SIG-M5 treated with dmso at 0.1 percent for 504 hours (cell line): ENCODE measurements around the gene MMEL1.
"Not testable (repeated sequence)": the region's sequence is repeated elsewhere in the genome, so short reads cannot be mapped to it uniquely, and the experiment has no call there.

Experiments used
- DNase-seq: peaks from one replicate; lab custom pipeline; 2025; ENCODE audit not compliant: unreplicated experiment; lab: John Stamatoyannopoulos, UW

The MMEL1 gene

DNA sequence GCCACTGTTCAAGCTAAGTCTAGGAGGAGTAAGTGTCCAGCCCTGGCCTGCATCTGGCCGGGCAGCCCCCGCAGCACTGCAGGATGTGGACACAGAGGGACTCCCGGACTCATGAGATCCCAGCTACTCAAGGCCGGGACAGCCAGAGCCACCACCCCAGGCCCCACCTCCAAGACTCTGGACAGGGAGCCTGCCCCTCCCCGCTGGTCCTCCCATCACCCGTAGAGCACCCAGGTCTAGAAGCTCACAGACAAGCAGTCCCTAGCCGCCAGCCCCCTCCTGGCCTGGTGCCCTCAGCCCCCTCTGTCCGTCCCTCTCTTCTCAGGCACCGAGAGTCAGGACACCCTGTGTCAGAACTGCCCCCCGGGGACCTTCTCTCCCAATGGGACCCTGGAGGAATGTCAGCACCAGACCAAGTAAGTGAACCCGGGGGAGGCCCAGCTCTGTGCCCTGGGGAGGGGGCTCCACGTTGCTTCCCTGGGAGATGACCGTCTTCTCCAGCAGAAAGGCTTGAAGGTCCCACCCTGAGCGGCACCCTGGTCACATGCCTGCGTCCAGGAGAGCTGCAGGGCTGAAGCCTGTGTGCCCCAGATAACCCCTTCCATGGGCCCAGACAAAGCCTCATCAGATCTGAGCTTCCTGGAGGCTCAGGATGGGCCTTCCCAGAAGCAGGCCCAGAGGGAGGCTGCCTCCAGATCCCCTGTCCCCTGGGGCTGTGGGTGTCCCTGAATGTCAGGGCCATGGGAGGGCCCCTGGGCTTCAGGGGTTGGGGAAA, 72.3 kb downstream of the MMEL1 start:
- DNase-seq = no peak

- DNase-seq = no peak
Observed at GRCh38 chr1:2559509-2560298, 73.1 kb downstream of the MMEL1 start.

DNA sequence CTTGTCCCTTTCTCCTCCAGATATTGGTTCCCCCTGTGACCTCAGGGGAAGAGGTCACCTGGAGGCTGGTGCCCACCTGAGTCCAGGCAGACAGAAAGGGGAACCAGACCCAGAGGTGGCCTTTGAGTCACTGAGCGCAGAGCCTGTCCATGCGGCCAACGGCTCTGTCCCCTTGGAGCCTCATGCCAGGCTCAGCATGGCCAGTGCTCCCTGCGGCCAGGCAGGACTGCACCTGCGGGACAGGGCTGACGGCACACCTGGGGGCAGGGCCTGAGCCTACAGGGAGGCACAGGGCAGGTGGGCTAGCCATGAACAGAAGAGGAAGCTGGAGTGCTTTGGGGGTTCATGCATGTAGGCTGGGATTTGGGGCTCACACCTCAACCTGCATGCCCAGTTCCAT, 74.0 kb downstream of the MMEL1 start:
- DNase-seq = no peak

DNA sequence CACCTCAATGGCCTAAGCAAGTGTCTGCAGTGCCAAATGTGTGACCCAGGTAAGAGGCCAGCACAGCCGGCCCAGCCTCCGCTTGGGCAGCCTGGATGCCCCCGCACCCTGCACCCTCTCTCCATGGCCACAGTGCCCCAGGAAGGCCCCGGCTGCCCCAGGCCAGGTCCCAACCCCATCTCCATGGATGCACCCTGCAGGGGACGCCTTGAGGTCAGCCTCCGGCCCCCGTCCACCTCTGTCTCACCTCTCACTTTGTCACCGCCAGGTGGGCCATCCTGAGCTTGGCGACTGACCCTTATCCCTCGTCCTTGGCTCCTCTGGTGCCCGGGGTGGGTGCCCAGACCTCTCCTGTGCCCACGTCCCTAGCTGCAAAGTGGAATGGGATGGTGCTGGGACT, 74.4 kb downstream of the MMEL1 start:
- no peak for DNase-seq

DNA sequence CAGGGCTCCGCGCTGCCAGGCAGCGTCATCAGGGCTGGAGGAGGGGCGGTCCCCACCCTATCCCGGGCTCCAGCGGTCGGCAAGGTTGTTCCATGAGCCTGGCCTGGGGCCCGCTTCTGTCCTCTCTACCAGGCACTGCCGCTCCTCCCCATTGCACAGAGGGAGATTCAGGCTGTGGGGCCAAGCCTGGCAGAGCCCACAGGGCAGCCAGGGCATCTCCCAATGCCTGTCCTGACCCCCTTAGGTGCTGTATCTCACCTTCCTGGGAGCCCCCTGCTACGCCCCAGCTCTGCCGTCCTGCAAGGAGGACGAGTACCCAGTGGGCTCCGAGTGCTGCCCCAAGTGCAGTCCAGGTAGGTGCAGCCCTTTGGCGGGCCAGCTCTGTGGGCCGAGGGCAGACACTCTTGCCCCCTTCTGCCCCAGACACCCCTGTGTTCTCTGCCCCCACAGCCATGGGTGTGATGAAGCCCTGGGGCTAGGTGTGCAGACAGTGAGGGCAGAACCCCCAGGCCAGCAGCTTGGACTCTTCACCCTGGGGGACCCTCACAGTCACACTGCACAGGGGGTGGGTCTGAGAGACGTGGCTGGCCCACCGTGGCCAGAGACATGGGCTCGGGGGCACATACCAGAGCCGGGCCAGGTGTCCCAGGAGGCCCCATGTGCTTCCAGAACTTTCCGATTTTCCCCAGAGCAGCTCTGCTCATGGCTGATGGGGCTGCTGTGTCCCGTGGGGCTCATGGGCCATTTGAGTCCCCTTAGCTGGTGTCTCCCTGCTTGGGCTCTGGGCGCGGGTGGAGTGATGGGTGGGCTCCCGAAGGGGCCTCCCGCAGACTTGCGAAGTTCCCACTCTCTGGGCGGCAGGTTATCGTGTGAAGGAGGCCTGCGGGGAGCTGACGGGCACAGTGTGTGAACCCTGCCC, 75.1 kb downstream of the MMEL1 start:
- DNase-seq = no peak

- no peak for DNase-seq
Observed at GRCh38 chr1:2556678-2557481, 75.9 kb downstream of the MMEL1 start.

DNA sequence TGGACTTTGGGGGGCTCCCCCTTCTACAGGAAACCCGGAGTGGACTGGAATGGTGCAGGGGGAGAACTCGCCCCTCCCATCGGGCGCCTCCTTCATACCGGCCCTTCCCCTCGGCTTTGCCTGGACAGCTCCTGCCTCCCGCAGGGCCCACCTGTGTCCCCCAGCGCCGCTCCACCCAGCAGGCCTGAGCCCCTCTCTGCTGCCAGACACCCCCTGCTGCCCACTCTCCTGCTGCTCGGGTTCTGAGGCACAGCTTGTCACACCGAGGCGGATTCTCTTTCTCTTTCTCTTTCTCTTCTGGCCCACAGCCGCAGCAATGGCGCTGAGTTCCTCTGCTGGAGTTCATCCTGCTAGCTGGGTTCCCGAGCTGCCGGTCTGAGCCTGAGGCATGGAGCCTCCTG, 76.5 kb downstream of the MMEL1 start, which contains the start of gene TNFRSF14:
Gene TNFRSF14, plus strand, starts transcription at position 95 of the 401 bp plus-strand sequence. Its CDS starts 294 bp downstream, at position 389.
- DNase-seq = peak; percentile 48

- peak; percentile 75 for DNase-seq
Observed at GRCh38 chr1:2555634-2556276, 77.1 kb downstream of the MMEL1 start.

DNA sequence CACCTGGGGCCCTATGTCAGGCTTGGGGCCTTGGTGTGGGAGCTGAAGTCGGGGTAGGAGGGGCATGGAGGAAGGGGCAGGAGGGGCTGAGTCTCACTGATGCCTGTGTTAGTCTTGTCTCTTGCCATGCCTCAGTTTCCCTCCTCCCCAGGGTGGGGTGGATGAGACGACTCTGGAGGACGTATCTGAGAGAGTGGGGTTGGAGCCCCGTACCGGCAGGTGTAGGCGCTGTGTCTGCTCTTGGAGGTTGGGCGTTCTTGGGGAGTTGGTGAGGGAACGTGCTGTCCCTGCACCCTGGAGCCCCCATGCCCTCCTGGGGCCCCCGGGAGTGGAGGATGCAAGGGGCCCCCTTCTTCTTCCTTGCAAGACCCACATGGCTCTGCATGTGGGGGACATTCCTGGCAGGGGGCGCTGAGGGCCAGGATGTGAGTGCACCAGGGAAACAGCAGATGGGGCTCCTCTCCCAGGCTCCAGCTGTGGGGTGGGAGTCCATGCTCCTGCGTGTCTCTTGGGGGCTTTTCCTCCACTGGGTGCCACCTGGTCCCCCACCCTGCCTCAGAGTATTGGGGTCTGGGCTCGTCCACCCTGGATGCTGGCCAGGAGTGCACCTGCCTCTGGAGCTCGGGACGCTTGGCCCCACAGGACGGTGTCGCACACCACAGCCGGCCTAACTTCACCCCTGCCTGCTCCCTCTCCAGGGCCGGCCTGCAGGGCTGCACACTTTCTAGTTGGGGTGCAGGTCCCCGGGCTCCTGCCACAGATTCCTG, 78.0 kb downstream of the MMEL1 start:
- no peak for DNase-seq

- no peak for DNase-seq
Observed at GRCh38 chr1:2553871-2554620, 78.8 kb downstream of the MMEL1 start.

DNA sequence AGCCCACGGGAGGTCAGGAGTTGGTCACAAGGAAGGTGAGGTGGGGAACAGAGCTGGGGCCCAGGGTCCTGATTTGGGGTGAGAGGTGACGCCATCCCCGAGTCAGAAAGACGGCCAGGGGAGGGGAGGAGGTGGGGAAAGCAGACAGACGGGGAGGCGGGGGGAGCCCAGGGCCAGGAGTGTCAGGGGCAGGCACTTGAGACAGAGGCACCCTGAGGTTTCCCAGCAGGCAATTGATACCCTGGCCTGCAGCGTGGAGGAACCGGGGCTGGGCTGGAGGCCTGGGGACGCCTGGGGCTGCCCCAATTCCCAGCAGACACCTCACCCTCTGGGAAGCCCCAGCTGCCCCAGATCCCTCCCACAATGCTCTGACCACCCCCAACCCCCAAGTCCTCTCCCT, 79.7 kb downstream of the MMEL1 start:
- DNase-seq = not testable (repeated sequence)

- no peak for DNase-seq
Observed at GRCh38 chr1:2552189-2552588, 80.6 kb downstream of the MMEL1 start.

DNA sequence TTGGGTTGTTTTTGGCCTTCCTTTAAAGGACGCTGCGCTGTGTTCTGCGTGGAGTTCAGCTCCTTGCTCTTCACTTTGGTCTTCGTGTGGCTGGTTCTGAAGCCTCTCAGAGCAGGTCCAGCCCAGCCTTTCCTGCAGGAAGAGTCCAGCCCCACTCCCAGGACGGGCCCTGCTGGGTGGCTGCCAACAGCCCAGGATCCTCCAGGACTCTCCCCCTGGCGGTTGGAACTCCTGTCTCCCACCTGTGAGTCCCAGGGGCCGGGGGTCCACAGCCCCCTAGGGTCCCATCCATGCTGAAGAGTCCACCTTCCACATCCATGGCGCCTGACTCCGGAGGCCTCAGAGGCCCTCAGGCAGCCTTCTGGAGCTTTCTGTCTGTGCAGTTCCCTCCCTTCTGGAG, 81.3 kb downstream of the MMEL1 start:
- DNase-seq = not testable (repeated sequence)

GRCh38 chr1:2550309-2550861, 82.4 kb downstream of the MMEL1 start:
- DNase-seq = not testable (repeated sequence)

GRCh38 chr1:2549367-2550029, 83.3 kb downstream of the MMEL1 start:
- DNase-seq = not testable (repeated sequence)

DNA sequence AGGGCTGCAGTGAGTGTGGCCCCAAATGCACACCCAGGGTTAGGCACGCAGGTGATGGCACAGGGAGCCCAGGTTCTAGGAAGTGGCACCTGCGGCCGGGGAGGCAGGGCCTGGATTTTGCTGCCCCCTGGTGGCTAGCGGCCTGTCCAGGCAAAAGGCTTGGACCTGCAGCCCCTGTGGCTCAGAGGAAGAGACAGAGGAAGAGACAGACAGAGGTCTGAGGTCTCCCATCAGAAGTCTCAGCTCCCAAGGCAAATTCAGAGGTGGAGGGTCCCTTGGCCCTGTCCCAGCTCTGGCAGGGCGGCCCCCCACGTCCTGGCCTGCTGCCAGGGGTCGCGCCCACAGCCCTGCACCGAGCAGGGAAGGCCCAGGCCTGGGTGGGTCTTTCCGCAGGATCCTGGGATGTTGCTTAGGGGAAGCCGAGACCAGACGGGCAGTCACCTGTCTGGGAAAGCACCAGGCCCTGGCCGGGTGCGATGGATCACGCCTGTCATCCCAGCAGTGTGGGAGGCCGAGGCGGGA, 84.7 kb downstream of the MMEL1 start:
- peak; percentile 43 for DNase-seq
